Peyer's patch (tissue), 4 donors: Measurements from ENCODE around the gene ATXN1. TPM values are rescaled to one million over a fixed set of nuclear protein-coding genes. Genes with fewer than 3 reads are reported as not detected.

ENCODE experiments used
- DNase-seq, 3 donors: peaks; one replicate each; pipeline ENCODE4 v3.0.0-alpha.2; 2017 to 2019
- H3K27ac ChIP-seq, 4 donors: fragments of 200-600 bp; sonication (generic); one replicate each; pipeline ENCODE4 v1.5.1; 2016 to 2019
- H3K27me3 ChIP-seq, 2 donors: fragments of 200-600 bp; sonication (generic); one replicate each; pipeline ENCODE4 v1.5.1; 2019
- H3K36me3 ChIP-seq, 3 donors: fragments of 200-600 bp; sonication (generic); one replicate each; pipeline ENCODE4 v1.5.1; 2016 to 2019
- H3K4me1 ChIP-seq, 4 donors: fragments of 200-600 bp; sonication (generic); one replicate each; pipeline ENCODE4 v1.5.1; 2016 to 2019
- H3K4me3 ChIP-seq, 4 donors: fragments of 200-600 bp; sonication (generic); 1 replicate in 3 of 4; 2 replicates in 1 of 4; pipeline ENCODE4 v1.5.1; 2016 to 2019; ENCODE audit warnings: mild to moderate bottlenecking in 1 of 4
- H3K9me3 ChIP-seq, 4 donors: fragments of 200-600 bp; sonication (generic); one replicate each; pipeline ENCODE4 v1.5.1; 2016 to 2019; ENCODE audit warnings: mild to moderate bottlenecking in 1 of 4
- CTCF ChIP-seq, 6 experiments: fragments of 450-650 bp in 4 of 6; fragments of 200-600 bp in 2 of 6; sonication (generic) in 1 of 6; IDR thresholded peaks; one replicate each; pipeline ENCODE4 v1.5.1; 2017 to 2019; ENCODE audit warnings: antibody characterized with exemption in 6 of 6, mild to moderate bottlenecking in 3 of 6, moderate library complexity in 1 of 6
- POLR2A ChIP-seq, 2 donors: fragments of 450-650 bp; IDR thresholded peaks; one replicate each; pipeline ENCODE4 v1.5.1; 2017; ENCODE audit warnings: antibody characterized with exemption in 2 of 2, mild to moderate bottlenecking in 2 of 2, moderate library complexity in 2 of 2
- total RNA-seq, 4 donors: library from RNA; depleted of rRNA; stranded (reverse); fragments of >200 nt; gene quantifications; one replicate each; pipeline ENCODE4 v1.1.0, GENCODE V29; 2016

Gene ATXN1
- total RNA-seq, 4 donors from 2014 or later: 34.7 to 48.5 (median 43.1) TPM

GRCh38 chr6:16473908-16474771 lies 287.1 kb downstream of the ATXN1 start:
- DNase-seq: no peak
- no peak overlapping the region for H3K4me3 ChIP-seq
- H3K4me1 ChIP-seq: peaks cover 0 to 10% (median 2%) of the 10 kb centered on the region in 4 donors
- no peak for TF ChIP-seq POLR2A (IDR thresholded peaks at IDR 0.05)
- no peak for TF ChIP-seq CTCF (IDR thresholded peaks at IDR 0.05)
- H3K27ac ChIP-seq: peak overlapping the region in 1 of 4 donors; percentile 11
- no peaks in the 10 kb centered on the region for H3K27me3 ChIP-seq
- no peaks in the 10 kb centered on the region for H3K36me3 ChIP-seq
- no peaks in the 10 kb centered on the region for H3K9me3 ChIP-seq

- DNase-seq: peak in 1 of 3 donors; percentile 50
- H3K36me3 ChIP-seq: no peaks in the 10 kb centered on the region
- H3K27me3 ChIP-seq: no peaks in the 10 kb centered on the region
- TF ChIP-seq POLR2A (IDR thresholded peaks at IDR 0.05): no peak
- no peak for TF ChIP-seq CTCF (IDR thresholded peaks at IDR 0.05)
- no peaks in the 10 kb centered on the region for H3K9me3 ChIP-seq
- peak overlapping the region in 1 of 4 donors; percentile 38 for H3K27ac ChIP-seq
- no peak overlapping the region for H3K4me3 ChIP-seq
- peaks cover 0 to 10% (median 2%) of the 10 kb centered on the region in 4 donors for H3K4me1 ChIP-seq
Measured at GRCh38 chr6:16473184-16473907, 287.9 kb downstream of the ATXN1 start.

DNA sequence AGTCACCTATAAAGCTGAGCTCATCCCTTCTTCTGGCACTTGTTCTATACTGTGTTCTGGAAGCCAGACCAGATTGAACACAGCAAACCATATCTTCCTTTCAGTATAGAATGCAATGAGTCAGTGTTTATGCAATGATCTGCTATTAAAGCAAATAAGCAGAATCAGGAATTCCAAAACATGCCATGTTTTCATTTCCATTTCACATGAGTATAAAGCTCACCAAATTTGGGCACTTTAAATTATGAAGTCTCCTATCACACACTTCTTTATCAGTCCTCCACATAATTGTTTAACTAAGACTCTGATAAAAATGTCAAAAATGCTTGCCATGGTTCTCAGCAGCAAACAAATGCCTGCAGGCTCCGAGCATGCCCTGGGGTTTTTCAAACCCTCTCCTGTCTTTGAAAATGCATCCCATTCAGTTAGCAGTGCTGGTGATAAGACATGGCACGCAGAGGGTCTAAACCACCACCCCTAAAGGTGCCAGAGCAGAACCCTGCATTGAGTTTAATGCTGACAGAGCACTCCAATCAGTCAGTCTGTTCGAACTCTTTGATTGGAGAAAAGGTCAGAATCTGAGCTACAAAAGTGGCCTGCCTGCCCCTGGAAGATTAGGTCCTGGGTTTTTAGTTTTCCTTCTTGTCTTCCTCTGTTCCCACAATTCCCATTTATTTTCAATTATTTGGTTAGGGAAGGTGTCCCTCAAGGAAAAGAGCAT lies 288.8 kb downstream of the ATXN1 start:
- peaks cover 0 to 10% (median 2%) of the 10 kb centered on the region in 4 donors for H3K4me1 ChIP-seq
- H3K27ac ChIP-seq: peak overlapping the region in 1 of 4 donors; percentile 3
- TF ChIP-seq CTCF (IDR thresholded peaks at IDR 0.05) (no peak), POLR2A (IDR thresholded peaks at IDR 0.05) (no peak)
- no peak for DNase-seq
- no peak overlapping the region for H3K4me3 ChIP-seq
- H3K9me3 ChIP-seq: no peaks in the 10 kb centered on the region
- H3K36me3 ChIP-seq: no peaks in the 10 kb centered on the region
- H3K27me3 ChIP-seq: no peaks in the 10 kb centered on the region

DNA sequence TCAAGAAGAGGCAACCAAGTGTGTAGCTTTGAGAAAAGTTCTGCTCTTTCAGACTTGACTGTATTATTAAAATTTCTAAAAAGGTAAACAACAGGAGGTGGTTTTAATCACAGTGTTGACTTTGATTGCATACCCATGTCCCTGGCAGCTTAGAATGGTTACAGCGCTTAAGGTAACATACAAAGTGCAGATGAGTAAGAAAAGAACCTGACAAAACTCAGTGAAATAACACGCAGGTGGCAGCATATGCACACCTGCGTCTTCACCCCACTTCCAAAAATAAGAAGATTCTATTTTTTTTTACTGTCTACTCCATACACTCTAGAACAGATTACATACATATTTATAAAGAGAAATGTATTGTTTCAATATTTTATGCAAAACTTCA lies 289.4 kb downstream of the ATXN1 start:
- no peak for DNase-seq

More for the DNA sequence above, 289.4 kb downstream of the ATXN1 start:
- H3K4me3 ChIP-seq: no peak overlapping the region
- H3K36me3 ChIP-seq: no peaks in the 10 kb centered on the region
- no peak for TF ChIP-seq CTCF (IDR thresholded peaks at IDR 0.05)
- TF ChIP-seq POLR2A (IDR thresholded peaks at IDR 0.05): no peak
- H3K27me3 ChIP-seq: no peaks in the 10 kb centered on the region
- H3K27ac ChIP-seq: no peak overlapping the region
- H3K4me1 ChIP-seq: peaks cover 0 to 10% (median 2%) of the 10 kb centered on the region in 4 donors
- H3K9me3 ChIP-seq: no peaks in the 10 kb centered on the region
